A549 (cell line): Measurements from ENCODE around the gene COMT.

Experiments used
- CBX8 ChIP-seq: fragments of 200-600 bp; sonication (generic); IDR thresholded peaks from 2 replicates; pipeline ENCODE4 v1.6.1; 2016
- CEBPB ChIP-seq, 2 experiments: fragments of >200 bp in 1 of 2; sonication (Bioruptor Twin) in 1 of 2; formaldehyde crosslinking in 1 of 2; IDR thresholded peaks; 2 replicates each; pipeline ENCODE4 v1.6.1; 2012 to 2016
- CHD4 ChIP-seq: fragments of 200-600 bp; sonication (generic); IDR thresholded peaks from 2 replicates; pipeline ENCODE4 v1.6.1; 2016; ENCODE audit warnings: antibody characterized with exemption, mild to moderate bottlenecking, borderline replicate concordance
- CTCF ChIP-seq: fragments of >200 bp; sonication (Bioruptor Twin); formaldehyde crosslinking; IDR thresholded peaks from 3 replicates; pipeline ENCODE4 v1.5.1; 2016
- KDM1A ChIP-seq: fragments of 200-600 bp; sonication (generic); IDR thresholded peaks from 2 replicates; pipeline ENCODE4 v1.6.1; 2016; ENCODE audit warnings: low read depth, mild to moderate bottlenecking
- MAFK ChIP-seq: fragments of 450-650 bp; IDR thresholded peaks from 2 replicates; pipeline ENCODE4 v1.6.1; 2014; ENCODE audit not compliant: partially characterized antibody
- MYC ChIP-seq: IDR thresholded peaks from 2 replicates; pipeline ENCODE4 v1.6.1; 2012; ENCODE audit warnings: mild to moderate bottlenecking, inconsistent platforms, low read length, improper control_type of control experiment, borderline replicate concordance
- POLR2A ChIP-seq: IDR thresholded peaks from 2 replicates; pipeline ENCODE4 v1.6.1; 2012; ENCODE audit warnings: mild to moderate bottlenecking, low read length
- RCOR1 ChIP-seq: fragments of 150-350 bp; IDR thresholded peaks from 2 replicates; pipeline ENCODE4 v1.6.1; 2014; ENCODE audit warnings: antibody characterized with exemption, low read length, low read depth
- RFX5 ChIP-seq: fragments of 450-650 bp; IDR thresholded peaks from 2 replicates; pipeline ENCODE4 v1.7.1; 2014; ENCODE audit warnings: antibody characterized with exemption, mild to moderate bottlenecking, moderate library complexity
- RNF2 ChIP-seq: fragments of 200-600 bp; sonication (generic); IDR thresholded peaks from 2 replicates; pipeline ENCODE4 v1.6.1; 2016; ENCODE audit warnings: low read depth, mild to moderate bottlenecking, antibody characterized with exemption, moderate library complexity, borderline replicate concordance
- TP53 ChIP-seq: fragments of 250-450 bp; sonication (Bioruptor Pico); IDR thresholded peaks from 2 replicates; pipeline ENCODE4 v1.5.0; 2021; ENCODE audit warnings: mild to moderate bottlenecking, moderate library complexity

- TF ChIP-seq POLR2A (no peak), KDM1A (no peak), RCOR1 (no peak), CBX8 (no peak), MYC (no peak), RNF2 (no peak), CTCF (no peak), TP53 (CRISPR knock-in tag) (no peak), MAFK (no peak), RFX5 (no peak), CEBPB (IDR thresholded peaks at IDR 0.05) (no peak), CHD4 (no peak)
Observed at GRCh38 chr22:20017622-20017958, 76.0 kb downstream of the COMT start.
